HG02798 (cell line): ENCODE results near the gene KDM5B.

ENCODE experiments used
- ATAC-seq: cut with Tn5 transposase; IDR thresholded peaks from one replicate; pipeline ENCODE4 v1.9.1; 2021; ENCODE audit warnings: mild to moderate bottlenecking; ENCODE audit not compliant: unreplicated experiment, poor library complexity

Gene KDM5B

DNA sequence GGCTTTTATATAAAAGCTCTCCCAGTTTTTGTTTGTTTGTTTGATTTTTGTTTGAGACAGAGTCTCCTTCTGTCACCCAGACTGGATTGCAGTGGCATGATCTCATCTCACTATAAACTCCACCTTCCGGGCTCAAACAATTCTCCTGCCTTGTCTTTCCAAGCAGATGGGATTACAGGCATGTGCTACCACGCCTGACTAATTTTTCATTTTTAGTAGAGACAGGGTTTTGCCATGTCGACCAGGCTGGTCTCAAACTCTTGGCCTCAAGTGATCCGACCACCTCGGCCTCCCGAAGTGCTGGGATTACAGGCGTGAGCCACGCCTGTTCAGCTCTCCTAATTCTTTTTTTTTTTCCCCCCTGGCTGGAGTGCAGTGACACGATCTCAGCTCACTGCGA is 6.9 kb upstream of the KDM5B start:
- ATAC-seq: no peak

GRCh38 chr1:202812176-202813026 is 4.2 kb upstream of the KDM5B start:
- ATAC-seq: no peak

DNA sequence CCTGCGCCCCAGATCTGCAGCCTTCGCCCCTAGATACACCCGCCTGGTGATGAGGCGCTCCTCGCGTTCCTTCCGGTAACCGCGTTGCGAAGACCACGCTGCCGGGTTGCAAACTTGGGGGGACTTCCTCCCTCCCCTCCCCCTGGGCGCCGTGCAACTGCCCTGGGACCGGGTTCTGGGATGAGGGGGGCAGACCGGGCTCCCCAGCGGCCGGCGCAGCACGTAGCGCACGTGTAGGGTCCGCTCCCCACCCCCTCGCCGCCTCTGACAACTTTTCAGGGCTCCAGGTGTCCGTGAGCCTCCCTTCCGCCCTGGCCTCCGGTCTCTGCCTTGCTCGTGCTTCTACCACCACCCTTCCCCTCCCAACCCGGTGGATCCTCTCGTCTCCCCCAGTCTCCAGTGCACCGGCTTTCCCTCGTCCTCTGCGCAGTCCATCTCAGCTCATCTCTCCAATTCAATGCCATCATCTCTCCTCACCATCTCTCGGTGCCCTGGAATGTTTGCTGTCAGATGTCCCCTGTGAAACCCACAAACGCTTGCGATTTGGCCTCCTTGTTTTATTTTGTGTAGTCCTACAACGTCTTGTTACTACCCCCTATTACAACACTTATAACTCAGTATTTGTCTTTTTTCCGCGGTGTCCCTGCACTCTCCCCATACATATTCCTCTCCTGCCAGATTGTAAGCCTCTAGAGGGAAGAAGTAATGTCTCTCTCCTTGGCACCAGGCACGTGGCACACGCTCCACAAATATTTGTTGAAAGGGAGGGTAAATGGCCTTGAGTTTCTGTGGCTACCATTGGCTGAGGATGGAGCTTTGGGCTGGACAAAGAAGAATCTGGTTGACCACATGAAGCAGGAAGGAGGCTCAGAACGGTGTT is 3.3 kb upstream of the KDM5B start:
- ATAC-seq: no peak

GRCh38 chr1:202810615-202811295 is 2.5 kb upstream of the KDM5B start, which contains the start of gene PCAT6:
TSS of gene PCAT6 (plus strand) at chr1:202810954.
- ATAC-seq: peak; percentile 85

DNA sequence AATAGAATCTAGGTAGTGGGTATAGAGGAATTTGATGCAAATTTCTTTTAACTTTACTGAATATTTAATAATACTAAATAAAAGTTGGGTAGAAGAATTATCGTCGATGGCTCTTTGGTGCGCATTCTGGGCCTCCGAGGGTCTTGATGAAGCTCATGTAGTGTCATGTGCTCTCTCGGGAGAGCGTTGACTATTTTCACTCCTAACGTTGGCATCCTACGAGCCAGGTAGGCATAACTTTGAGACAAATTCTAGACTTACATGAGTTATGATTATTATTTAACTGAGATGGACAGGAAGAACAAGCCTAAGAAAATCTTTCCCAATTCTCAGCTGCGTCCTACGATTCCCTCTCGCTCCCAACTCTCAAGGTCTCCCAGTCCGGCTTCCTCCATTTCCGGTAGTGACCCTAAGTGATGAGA is 2.0 kb upstream of the KDM5B start:
- ATAC-seq: no peak

DNA sequence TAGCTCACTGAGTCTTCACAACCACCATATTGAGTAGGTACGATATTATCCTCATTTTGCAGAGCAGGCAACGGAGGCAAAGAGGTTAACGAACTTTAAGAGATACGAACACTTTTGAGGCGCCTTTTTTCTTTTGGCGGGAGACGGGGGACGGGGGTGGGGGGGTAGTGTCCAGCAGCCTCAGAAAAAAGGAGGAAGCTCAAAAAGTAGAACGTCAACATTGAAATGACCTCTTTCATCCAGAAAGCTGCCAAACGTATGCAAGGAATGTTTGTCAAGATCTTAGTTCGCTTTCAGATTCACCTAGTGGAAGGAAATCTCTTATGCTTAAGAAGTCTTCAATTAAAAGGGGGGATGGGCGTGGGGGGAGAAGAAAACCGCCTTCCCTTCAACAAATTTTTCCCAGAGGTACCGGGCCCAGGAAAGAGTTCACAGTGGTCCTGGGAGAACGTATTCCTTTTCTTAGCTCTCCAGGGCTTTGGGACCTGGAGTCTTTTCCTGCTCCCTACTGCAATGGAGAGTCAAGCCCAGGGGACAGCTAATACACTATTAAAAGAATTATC is 1.5 kb upstream of the KDM5B start:
- no peak for ATAC-seq

DNA sequence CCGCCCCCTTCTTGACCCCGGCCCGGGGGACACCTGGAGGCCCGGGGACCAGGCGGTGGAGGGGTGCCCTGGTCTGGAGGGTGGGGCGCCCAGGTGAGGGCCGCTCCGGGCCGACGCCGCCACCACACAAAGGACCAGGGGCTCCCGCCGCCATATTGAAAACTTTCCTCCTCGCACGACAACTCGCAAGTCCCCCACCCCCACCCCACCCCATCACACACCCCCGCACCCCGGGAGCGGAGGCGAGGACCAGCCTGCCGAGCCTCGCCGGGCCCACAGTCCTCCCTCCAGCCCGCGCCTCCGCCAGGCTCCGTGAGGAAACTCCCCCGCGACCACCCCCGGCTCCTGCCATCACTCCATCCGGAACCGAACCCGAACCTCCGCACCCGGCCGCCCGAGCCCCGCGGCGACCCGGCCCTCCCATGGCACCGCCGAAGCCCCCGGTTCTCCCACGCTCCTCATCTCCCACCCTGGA is 733 bp downstream of the KDM5B start:
- ATAC-seq: no peak

DNA sequence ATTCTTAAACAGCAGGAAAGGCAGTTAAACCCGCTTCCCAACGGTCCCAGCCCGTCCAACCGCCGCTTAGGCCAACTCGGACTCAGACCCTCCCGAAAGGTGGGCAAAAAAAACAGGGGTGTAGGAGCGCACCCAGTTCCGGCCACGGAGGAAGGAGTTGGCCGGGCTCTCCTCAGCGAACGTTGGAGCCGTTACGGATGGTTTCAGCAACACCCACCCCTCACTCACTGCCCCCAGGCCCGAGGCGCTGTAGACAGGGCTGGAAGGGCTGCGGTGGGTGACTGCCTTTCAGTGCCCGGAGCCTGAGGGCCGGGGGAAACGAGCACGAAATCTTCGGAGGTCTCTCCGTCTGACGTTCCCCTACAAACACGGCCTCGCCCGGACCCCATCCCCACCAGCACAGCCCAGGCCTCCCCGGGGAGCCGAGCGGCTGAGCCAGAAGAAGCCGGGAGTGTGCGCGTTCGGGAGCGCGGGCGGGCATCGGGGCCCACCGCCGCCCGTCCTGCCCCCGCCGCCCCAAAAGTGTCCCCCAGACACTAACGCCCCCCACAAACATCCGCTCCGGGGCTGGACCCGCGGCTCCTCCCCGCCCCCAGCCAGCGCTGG is 1.3 kb downstream of the KDM5B start:
- no peak for ATAC-seq

DNA sequence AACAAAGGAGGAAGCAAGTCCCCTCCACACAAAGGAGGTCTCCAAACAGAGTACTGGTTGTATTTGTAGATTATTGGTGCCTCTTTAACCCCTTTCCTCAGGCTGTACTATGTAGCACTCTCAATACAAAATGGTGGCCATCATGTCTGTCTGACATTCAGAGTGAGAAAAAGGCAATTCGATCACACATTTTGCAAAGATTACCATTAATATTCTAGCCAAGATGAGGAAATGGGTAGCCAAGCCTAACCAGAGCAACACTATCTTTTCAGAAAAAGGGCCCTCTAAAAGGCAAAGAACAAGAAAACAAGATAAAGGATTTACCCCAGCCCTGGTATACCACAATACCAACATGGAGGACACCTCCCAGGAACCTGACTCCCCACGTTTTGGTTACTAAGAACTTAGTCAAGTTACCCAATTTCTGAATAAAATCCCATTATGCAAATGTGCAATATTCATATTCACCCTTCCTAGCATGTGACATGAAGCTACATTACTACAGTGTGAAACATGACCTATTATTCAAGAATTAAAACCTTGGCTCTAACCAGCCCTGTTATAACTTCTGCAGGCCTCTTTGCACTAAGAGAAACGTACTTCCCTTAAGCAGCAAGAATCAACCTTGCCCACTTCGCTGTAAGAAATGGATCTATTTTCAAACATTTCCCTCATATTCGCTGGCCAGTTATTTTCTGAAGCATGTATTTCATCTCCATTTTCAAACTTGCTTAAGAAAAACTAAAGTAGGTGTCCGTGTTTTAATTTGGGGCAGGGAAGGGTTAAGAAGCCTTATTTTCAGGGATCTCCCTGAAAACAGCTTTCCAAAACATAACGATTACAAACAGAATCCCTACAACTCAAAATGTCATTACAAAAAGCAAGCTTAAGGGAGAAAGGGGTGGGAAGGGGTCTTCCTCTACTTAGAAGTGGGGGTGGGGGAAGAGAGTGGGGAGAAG is 2.1 kb downstream of the KDM5B start:
- ATAC-seq: no peak

DNA sequence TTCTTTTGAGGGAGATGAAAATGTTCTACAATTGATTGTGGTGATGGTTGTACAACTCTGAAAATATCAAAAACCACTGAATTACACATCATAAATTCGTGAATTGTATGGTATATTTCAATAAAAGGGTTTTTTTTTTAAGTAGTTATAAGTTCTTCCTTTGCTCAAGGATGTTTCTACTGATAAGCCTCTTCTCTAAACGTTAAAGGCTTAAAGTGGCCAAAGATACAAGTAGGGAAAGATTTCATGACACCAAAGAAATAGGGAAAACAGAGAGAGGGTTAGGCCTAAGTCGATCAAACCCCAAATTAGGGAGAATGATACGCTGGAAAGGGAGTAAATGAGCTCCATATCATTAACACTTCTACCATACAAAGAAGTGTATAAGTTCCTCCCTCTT is 4.1 kb downstream of the KDM5B start:
- ATAC-seq: no peak

DNA sequence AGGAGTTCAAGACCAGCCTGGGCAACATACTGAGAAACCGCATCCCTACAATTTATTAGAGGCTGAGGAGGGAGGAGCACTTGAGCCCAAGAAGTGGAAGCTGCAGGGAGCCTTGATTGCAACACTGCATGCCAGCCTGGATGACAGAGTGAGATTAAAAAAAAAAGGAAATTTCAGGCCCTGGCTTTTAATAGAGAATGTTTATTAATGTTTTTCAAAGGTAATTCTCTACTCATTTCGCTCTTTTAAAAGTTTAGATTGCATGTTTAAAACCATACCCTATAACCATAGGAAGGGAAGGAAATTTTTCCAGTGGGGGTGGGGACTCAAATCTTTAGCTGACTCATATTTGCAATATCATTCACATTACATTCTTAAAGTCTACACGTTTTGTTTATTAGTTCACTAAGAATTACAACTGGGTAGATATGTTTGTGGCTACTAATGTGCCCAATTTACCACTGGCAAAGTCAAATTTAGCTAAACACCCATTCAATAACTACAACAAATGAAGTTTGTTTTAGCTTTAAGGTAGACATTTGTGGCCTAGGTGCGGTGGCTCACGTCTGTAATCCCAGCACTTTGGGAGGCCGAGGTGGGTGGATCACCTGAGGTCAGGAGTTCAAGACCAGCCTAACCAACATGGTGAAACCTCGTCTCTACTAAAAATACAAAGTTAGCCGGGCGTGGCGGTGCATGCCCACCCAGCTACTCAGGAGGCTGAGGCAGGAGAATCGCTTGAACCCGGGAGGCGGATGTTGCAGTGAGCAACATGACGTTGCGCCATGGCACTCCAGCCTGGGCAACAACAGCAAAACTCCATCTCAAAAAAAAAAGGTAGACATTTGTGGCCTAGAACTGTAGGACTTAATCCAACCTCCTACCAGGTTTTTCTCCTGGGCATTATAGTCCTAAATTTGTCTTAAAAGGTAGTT is 5.0 kb downstream of the KDM5B start:
- no peak for ATAC-seq

GRCh38 chr1:202802034-202802433 is 6.2 kb downstream of the KDM5B start:
- ATAC-seq: no peak

GRCh38 chr1:202801175-202801574 is 7.0 kb downstream of the KDM5B start:
- ATAC-seq: no peak

DNA sequence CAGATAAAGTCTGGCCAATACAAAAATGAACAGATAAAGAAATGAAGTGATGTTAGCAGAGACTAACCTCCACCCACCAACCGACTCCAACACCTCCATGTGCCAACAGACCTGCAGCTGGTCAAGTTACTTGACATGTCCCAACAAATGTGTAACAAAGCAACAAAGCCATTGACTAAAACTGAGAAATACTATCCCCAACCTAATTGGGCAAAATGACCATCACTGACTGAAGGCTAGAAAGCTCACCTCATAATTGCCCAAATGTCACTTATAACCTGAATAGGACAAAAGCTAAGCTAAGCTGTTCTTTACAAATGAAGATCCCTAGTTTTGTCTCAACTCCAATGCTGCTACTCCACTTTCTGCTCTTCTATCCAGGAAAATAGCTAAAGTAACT is 7.5 kb downstream of the KDM5B start:
- no peak for ATAC-seq

DNA sequence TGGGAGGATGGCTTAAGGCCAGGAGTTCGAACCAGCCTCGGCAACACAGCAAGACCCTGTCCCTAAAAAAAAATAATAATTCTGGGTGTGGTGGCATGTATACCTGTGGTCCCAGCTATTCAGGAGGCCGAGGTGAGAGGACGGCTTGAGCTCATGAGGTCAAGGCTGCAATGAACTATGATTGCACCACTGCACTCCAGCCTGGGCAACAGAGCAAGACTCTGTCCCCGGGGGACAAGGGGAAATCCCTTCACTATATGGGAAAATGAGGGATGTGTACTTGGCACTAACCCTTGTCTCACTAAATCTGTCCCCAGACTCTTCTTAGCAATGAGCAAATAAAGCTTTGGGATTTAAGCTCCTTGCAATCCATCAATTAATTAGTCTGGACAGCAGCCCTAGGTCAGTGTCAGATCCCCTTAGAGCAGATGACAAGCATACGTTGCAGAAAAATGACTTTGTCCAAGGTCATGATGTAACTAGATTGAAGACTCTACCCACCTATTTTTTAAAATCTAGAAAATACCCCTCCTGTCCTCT is 9.4 kb downstream of the KDM5B start:
- no peak for ATAC-seq

DNA sequence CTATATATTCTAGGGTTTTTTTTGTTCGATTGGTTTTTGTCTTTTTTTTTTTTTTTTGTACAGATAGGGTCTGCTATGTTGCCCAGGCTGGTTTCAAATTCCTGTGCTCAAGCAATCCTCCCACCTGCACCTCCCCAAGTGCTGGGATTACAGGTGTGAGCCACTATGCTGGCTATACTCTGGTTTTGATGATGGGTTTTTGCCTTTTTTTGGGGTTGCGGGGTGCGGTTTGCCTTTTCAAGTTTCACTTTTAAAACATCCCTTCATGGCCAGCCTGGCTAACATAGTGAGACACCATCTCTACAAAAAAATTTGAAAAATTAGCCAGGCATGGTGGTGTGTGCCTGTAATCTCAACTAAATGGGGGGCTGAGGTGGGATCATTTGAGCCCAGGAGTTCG is 10.0 kb downstream of the KDM5B start:
- ATAC-seq: no peak

DNA sequence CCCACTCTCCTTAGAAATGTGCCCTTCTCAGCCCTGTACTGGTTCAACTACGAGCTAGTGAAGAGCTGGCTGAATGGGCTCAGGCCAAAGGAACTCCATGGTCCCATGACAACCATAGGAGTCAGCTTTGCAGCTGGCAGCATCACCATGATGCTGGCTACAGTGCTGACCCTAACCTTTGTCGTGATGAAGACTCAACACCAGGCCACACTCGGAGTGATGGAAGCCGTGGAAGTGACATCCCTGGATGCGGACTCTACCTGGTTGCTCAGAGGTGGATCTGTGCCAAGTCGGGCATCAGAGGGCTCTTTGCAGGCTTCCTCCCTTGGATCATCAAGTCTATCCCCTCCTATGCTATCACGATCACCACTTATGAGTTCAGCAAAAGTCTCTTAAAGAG is 11.6 kb downstream of the KDM5B start:
- ATAC-seq: no peak
